HK-2 (cell line): ENCODE data around the gene PTPRN2.
"Not testable (repeated sequence)": the region's sequence is repeated elsewhere in the genome, so short reads cannot be mapped to it uniquely, and the experiment has no call there.

ENCODE experiments used
- DNase-seq: peaks from one replicate; pipeline ENCODE4 v3.0.0-alpha.2; 2018; ENCODE audit not compliant: unreplicated experiment

Gene PTPRN2

DNA sequence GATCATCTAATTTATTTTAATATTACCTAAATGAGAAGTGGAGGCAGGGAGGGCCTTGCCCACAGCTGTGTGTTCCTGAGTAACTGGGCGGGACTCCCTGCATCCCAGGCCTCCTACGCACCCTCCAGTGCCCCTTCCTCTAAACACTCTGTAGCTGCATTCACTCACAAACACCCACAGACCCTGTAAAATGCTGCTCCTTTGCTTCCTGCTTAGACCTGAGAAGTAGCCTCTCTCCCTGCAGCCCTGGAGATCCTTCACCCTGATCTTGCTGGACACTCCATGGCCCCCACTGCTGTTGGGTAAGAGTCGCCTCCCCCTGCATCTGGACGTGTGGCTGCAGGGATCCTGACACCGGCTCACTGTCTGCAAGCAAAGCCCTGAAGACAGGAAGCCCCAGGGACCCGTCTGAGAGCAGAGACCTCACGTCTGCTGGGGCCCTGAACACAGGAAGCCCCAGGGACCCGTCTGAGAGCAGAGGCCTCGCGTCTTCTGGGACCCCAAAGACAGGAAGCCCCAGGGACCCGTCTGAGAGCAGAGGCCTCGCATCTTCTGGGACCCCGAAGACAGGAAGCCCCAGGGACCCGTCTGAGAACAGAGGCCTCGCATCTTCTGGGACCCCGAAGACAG is 661.0 kb downstream of the PTPRN2 start:
- DNase-seq = no peak

DNA sequence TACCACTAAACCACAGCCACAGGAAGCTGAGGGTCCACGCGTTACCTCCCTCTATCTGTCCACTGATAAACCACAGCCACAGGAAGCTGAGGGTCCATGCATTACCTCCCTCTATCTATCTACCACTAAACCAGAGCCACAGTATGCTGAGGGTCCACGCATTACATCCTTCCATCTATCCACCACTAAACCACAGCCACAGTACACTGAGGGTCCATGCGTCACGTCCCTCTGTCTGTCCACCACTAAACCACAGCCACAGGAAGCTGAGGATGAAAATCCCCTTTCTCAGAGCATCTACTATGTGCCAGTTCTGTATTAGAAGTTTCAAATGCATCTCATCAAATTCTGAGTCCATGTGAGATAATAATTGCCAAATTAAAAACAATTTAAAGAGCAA is 661.5 kb downstream of the PTPRN2 start:
- no peak for DNase-seq

DNA sequence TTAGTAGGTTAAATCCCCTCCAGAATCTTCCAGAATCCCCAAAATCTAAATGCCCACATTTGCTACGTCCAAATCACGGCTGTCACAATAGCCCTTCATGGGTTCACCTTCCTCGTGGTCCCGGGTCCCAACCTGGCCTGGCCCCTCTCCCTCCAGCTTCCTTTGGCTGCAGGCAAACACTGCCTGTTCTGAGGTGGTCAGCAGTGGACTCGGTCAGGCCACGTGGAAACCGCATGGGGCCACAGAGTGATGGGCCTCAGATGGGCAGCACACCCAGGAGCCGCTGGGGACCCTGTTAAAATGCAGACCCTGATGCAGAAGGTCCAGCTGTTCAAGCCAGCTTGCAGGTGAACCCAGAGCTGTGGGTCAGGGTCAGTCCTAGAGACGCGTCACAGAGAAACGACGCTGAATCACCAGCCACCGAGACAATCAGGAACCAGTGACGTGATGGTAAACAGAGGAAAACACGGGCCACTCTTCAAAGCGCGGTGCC is 662.2 kb downstream of the PTPRN2 start:
- no peak for DNase-seq

DNA sequence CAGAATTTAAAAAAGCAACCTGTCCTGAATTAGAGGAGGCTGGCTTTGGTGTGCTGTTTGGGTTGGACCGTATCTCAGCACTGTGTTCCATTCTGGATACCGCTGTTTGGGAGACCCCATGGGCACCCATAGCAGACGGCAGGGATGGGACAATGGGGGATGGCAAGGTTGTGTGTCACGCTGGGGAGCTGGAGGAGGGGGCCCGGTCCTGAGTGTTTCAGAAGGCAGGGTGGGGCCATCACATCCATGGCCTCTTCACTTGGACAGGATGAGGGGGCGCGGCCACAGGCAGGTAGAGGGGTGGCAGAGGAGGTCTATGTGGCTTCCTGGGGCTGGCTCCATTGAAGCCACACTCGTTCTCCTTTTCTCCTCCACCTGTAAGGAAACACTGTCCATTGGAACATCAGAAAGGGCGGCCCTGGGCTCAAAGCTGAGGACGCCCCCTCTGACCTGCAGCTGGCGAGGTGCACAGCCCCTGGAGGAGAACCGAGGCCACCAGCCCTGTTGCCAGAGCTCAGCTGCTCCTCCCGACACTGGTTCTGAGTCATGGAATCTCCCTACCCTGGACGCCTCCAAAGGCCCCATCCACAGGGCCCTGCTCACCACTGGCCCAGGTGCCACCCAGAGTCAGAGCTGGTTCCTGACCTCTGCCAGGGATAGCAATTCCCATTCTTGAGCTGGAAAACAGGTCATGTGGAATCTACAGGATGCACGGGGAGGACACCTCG is 663.6 kb downstream of the PTPRN2 start:
- no peak for DNase-seq

DNA sequence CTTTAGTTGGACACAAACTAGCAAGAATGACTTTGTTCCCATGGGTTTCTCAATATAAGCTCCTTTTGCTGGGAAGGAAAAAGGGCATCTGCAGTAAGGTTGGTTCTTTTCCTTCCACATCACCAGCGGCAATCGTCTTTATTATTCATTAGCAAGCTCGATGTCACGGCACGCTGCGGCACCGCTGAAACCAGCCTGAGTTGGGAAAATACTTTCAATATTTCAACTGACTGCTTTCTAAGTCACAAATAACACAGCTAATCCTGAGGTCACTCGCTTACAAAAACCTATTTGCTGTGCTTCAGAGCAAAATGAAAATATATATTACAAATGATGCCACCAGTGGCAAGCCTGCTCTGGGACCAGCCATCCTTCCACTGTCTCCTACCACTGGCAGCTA is 665.0 kb downstream of the PTPRN2 start:
- no peak for DNase-seq

DNA sequence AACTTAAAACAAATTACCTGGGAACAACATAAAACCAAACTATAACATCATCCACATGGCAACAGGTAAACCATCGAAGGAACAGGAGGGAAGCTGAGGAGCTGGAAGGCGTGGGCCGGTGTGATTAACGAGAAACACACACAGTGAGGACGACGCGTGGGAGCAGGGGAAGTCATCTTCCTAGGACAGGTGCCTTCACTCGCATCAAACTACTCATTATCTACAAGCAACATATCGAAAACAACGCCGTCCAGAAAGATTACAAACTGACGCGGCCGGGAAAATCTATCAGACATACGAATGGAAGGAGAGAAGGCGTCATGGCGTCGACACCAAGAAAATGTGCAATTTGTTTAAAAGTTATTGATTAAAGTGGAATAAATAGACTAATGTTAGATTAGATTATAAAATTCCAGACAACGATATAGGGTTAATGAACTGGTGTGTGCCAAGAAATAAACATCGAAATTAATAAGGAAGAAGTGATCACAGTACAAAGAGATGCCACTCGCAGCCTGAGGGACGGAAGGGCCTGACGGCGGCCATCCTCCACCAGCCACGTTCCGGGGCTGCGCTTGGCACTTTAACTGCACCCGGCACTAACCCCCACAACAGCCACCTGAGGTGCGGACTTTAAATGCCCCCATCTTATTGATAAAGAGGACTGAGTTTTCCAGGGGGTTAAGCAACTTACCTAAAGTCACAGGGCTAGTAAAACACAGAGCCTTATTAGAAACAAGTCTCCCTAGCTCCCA is 669.1 kb downstream of the PTPRN2 start:
- no peak for DNase-seq

DNA sequence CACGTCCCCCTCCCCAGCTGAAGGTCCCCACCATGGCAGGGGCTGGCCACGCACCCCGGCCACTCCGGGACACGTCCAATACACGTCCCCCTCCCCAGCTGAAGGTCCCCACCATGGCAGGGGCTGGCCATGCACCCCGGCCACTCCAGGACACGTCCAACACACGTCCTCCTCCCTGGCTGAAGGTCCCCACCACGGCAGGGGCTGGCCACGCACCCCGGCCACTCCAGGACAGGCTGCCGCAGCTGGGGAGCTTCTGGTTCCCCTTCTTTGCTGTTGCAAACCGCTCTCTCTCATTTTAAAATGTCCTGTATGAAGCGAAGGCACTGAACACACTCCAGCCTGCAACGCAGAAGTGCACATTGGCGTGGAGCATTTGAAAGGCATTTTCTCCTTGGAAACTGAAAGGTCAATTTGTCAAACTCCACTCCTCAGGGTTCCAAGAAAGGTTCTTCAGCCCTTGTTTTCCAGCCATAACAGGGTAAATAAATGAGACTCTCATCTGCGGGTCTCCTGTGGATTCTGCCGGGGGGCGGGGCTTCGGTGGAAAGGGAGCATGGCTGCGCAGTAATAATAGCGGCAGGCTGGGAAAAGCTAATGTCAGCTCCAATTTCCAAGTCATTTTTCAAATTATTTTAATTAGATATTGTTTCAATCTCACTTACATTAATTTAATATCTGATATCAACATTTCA is 670.5 kb downstream of the PTPRN2 start:
- DNase-seq = no peak

DNA sequence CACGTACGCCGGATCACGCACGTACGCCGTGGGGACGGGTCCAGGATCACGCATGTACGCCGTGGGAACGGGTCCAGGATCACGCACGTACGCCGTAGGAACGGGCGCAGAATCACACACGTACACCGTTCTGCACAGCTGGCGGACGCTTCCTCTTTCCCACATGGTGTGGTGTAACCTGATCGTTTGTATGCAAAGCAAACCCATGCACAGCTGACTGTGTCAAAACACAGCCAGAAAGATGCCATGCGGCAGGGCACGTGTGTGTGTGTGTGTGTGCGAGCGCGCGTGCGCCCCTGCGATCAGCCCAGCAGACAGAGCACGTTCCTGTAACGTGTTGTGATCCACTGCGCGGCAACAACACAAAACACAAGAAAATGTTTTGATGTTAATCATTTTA is 677.2 kb downstream of the PTPRN2 start:
- DNase-seq = no peak

DNA sequence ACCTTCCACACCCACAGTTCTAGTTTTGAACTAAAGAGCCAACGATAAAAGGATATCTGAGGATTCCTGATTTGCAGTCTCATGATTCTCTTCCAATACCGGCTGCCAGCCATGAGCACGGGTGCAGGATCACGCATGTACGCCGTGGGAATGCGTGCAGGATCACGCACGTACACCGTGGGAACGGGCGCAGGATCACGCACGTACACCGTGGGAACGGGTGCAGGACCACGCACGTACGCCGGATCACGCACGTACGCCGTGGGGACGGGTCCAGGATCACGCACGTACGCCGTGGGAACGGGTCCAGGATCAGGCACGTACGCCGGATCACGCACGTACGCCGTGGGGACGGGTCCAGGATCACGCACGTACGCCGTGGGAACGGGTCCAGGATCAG is 677.6 kb downstream of the PTPRN2 start:
- DNase-seq = not testable (repeated sequence)

DNA sequence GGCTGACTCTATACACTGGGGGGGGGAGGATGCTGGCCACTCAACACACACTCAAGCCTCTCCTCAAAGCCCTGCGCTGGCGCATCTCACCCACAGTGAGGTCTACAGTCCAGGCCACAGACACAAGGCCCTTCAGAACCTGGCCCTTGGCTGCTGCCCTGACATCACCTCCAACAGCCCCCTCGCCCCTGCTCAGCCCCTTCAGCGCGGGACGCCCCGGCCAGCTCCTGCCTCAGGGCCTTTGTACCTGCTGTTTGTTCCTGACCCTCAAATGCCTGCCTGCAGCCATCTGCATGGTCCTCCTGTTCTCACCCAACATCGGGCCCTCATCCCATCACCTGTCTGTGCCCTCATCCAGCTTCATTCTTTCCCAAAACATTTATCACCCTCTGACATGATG is 678.3 kb downstream of the PTPRN2 start:
- no peak for DNase-seq

DNA sequence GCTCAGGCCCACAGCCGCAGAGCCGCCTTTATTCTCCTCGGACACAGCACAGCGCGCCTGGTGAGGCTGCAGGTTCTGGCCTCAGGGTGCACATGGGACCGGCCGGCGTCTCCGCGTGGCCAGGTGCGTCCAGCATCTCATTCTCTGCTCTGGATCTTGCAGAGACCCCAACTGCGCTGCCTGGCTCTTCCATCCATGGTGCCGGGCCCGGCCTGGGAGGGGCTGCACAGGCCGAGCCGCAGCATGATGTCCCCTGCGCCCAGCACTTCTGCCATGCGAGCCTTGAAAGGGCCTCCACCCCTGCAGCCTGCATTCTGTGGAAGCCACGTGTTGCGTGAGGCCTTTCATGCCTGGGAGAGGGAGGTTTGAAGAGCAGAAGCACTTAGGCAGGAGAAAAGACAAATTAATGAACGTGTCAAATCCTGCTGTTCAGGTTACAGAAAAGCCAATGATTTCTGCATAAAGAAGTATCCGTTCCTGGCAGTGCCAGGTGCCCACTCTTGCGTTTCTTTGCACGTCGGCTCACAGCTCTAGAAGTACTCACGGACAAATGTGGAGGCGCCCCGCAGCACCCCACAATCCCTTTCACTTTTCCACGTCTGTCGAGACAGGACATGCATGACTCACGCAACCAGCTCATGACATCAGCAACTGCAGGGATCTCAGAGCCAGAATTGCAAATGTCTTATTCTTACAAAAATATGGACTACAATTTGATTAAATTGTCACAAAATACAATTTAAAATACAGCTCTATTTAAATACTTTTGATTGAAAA is 679.4 kb downstream of the PTPRN2 start:
- no peak for DNase-seq

DNA sequence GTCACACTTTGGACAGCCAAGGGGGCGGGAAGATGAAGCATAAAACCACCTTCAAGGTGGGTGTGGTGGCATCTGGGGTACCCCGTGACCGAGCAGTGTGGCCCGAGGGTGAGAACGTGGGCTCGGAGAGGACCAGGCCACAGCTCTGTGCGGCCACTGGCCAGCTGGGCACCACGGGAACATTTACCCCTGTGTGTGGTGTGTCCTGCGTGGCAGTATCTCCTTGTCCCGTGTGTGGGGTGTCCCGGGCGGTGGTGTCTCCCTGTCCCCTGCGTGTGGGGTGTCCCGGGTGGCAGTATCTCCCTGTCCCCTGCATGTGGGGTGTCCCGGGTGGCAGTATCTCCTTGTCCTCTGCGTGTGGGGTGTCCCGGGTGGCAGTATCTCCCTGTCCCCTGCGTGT is 680.5 kb downstream of the PTPRN2 start:
- DNase-seq = no peak

DNA sequence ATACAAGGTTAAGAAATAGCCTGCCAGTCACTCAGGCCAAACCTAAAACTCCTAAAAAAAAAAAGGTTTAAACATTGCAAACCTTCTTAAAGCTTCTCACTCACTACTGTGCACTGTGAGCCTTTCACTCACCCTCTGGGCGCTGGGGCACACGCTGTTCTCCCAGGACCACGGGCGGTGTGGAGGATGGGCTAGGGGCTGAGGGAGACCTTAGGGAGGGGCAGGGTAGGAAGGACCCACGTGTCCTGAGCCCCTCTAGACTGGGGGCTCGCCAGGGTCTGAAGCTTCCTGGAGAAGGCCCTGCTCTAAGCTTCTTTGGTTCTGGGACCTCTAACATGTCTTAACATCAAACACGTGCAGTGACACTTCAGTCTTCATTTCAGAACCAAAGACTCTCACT is 681.0 kb downstream of the PTPRN2 start:
- no peak for DNase-seq

DNA sequence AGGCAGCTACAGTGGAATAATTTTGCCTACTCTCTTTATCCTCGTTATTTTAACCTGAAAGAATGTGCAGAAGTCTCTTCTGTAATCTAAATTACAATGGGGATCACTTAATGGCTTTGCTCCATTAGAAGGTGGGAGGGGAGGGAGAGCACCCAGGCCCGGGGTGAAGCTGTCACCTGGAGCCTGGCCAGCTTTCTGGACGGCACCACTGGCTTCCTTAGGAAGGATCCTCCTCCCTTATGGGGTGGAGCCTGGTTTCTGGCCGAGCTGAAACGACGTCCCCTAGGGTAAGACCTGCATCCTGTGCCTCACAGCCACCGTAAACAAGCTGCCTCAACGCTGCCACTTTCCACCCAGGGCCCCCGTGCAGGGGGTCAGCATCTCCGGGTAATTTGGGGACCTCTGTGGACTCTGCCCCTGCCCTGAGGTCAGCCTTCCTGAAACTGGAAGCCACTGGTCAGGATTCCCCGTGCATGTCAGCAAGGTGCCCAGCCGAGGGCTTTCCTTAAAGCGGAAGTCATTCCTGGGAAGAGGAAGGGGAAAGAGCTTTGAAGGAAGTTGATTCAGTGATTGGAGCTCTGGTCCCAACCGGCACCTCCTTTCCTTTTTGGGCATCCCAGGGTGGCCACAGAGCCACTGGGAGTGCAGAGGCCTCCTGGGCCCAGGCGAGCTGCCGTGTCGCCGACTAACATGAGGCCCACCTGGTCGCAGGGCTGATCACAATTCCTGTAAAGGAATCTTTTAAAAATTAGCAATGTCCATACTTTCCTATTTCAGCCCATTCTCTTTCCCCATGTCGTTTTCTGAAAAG is 681.8 kb downstream of the PTPRN2 start:
- no peak for DNase-seq

DNA sequence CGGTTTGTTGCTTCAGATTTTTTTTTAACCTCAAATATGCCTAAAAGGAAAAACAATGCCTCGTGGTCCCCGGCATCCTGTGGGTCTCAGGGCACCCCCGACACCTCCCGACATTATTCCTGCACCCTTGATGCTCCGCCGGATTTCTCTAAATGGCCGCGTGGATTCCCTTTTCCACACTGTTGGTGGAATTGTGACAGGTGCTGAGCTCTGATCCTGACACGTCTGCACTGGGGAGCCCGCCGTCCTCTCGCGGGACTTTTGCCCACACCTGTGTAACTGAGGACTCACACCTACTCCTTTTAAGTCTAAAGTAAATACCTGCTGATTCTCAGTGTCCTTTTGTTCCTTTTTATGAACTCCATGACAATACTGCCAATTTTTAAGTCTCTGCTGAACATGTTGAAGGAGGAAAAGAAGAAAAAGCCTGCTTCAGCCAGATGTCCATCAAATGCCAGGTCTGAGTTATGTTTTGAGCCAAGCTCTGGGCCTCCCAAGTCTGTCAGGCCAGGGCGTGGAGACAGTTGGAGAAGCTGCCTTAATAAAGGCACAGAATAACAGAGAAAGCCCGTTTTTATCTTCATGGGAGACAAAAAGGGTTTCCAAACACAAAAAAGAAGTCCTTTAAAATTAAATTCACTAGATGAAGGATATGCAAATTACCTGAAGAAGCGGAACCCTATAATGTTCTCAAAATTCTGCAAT is 682.6 kb downstream of the PTPRN2 start:
- no peak for DNase-seq

DNA sequence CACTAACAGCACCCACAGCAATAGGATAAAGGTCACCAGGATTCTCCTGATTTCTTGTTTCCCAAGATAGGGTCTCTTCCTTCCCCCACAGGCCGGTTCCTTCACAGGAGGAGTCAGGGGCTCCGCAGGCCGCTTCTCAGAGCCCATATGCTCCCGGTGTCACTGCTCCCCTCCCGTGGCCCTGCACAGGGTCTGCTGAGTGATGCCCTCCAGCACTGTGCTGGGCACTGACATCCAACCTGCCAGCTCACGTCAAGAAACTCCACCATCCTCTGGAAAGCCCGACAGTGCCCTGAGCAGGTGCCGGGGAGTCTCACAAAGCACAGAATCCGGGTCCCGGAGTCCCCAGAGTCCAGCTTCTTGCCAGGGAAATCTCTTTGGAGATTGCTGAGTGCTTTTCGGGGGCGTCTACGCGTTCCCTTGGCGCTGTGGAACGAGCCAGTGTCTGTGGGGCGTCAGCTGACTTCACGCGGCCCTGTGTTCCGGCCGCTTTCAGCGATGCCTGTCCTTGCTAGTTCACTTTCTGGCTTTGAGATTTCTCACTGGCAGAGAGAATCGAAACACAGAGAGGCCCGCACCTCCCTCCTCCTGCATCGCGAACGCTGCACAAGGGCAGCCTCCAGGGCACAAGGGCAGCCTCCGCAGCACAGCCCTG is 683.3 kb downstream of the PTPRN2 start:
- no peak for DNase-seq

DNA sequence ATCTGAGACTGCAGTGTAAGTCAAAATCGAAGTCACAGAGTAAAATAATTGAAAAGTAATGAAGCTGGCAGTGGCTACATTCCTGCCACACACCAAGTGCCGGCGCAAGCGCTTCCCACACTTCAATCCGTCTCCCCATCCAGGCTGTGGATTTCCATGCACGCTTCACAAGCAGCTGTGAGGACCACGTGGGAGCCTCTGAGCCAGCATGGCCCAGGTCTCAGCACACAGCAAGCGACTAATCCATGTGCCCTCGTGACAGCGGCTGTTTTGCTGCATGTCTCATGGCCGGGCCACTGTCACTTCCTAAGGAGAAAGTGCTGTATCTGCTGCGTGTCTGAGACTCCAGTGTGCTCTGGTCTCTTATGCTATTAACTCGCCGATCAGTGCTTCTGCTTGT is 683.9 kb downstream of the PTPRN2 start:
- no peak for DNase-seq

DNA sequence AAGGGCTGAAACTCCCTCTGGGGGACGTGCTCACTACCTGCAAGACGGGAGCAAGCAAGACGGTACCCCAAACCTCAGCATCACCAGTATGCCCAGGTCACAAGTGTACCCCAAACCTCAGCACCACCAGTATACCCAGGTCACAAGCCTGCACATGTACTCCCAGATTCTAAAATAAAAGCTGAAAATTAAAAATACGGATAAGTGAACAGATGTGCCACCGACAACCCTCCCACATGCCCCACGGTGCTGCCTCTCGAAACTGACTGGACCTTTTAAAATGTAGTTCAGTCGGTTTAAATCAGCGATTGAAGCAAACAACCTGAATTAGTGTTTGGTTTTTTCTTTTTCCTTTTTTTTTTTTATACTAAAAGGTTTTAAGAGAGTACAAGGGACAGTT is 684.3 kb downstream of the PTPRN2 start:
- DNase-seq = no peak

DNA sequence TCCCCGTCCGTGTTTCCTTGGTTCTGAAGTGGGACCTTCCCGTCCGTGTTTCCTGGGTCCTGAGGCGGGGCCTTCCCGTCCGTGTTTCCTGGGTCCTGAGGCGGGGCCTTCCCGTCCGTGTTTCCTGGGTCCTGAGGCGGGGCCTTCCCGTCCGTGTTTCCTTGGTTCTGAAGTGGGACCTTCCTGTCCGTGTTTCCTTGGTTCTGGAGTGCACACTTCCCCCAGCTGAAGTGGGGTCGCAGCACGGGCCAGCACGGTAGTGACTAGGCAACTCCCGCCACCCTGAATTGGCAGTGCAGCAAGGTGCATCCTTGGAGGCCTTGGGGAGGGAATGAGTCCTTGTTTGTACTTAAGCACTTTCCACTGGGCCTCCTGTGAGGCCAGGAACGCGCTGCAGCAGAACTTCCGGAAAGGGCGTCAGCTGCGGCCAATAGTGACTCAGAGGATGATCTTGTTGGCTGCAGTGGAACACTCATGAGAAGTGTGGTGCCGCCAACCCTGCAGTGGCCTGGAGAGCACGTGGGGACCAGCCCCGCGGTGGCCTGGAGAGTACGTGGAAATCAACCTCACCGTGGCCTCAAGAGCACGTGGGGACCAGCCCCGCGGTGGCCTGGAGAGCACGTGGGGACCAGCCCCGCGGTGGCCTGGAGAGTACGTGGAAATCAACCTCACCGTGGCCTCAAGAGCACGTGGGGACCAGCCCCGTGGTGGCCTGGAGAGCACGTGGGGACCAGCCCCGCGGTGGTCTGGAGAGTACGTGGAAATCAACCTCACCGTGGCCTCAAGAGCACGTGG is 685.6 kb downstream of the PTPRN2 start:
- not testable (repeated sequence) for DNase-seq
